HG03432 (cell line): ENCODE data around the gene PLAC9.
A peak's percentile ranks its signal among the peaks of the same experiment; 100 is the strongest.

ENCODE experiments used
- ATAC-seq: cut with Tn5 transposase; IDR thresholded peaks from one replicate; pipeline ENCODE4 v1.9.1; 2021; ENCODE audit warnings: mild to moderate bottlenecking, moderate library complexity; ENCODE audit not compliant: unreplicated experiment

Gene PLAC9

GRCh38 chr10:80177781-80178636 is 45.5 kb downstream of the PLAC9 start:
- no peak for ATAC-seq

GRCh38 chr10:80182986-80183385 is 50.5 kb downstream of the PLAC9 start:
- ATAC-seq: no peak

- no peak for ATAC-seq
Observed at GRCh38 chr10:80183436-80183835, 50.9 kb downstream of the PLAC9 start.

- ATAC-seq: no peak
Observed at GRCh38 chr10:80184291-80184690, 51.8 kb downstream of the PLAC9 start.

- no peak for ATAC-seq
Observed at GRCh38 chr10:80185578-80186299, 53.2 kb downstream of the PLAC9 start.

GRCh38 chr10:80186364-80187012 is 54.0 kb downstream of the PLAC9 start:
- ATAC-seq: no peak

GRCh38 chr10:80187060-80187459 is 54.5 kb downstream of the PLAC9 start:
- ATAC-seq: no peak

- peak; percentile 77 for ATAC-seq
Observed at GRCh38 chr10:80187465-80188409, 55.2 kb downstream of the PLAC9 start.

- ATAC-seq: no peak
Observed at GRCh38 chr10:80188713-80189112, 56.2 kb downstream of the PLAC9 start.

- ATAC-seq: no peak
Observed at GRCh38 chr10:80191589-80192270, 59.2 kb downstream of the PLAC9 start.

- no peak for ATAC-seq
Observed at GRCh38 chr10:80192553-80192952, 60.0 kb downstream of the PLAC9 start.

- ATAC-seq: no peak
Observed at GRCh38 chr10:80194373-80195045, 62.0 kb downstream of the PLAC9 start.
